ENCODE results near the gene ZNF350. TPM values are rescaled to one million over a fixed set of nuclear protein-coding genes. Genes with fewer than 3 reads are reported as not detected.
A peak's percentile ranks its signal among the peaks of the same experiment; 100 is the strongest.

The ZNF350 gene
- total RNA-seq: 10 to 100 TPM; 37.6 to 39.2 TPM
- polyA plus RNA-seq (2013, experiment 1 of 2): 12.2 TPM
- 11.2 TPM for polyA plus RNA-seq (2013, experiment 2 of 2)
- total RNA-seq: 5.1 to 77.2 (median 39.2) reads per million in 172 experiments

DNA sequence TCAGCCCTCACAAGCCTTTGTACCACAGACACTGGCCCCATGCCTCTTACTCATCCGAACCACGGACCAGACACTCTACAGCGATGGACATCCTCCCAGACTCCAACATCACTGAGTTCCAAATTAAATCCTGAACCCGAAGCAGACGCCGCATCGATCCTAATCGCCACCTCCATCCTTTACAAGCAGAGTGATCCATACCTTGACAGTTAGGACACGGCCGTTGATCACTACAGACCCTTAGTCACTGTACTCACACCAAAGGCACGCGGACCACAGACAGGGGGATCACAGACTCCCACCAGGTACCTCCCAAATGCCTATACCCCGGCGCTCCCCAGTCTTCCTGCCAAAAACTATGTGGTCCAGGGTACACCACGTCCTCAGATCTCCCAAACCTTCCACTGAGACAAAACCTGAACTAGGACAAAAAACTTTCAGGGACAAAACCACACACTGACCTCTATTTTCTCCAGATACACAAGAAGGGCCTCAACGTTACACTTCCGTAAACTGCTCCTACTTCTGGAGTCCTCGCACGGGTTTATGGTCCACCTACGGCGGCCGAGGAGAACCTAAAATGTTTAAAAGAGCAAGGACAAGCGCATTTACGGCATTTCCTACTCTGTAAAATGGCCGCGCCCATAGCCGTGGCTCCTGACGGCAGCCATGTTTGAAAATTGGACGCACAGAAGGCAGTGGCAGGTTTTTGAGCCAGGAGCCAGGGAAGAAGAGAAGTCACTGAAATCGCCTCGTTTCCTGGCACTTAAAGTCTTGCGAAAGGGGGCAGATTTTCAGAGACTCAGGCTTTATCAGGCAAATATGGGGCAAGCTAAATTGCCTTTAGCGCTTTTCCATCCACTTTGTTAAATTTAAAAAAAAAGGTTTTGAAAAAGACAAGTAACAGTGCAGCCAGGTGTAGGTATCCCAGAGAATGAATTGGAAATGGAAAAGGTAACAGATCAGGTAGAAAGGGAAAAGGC lies at the start of gene ZNF350:
TSS of gene ZNF350 (minus strand) at position 532 of the 983 bp plus-strand sequence. CDS start 12,480 bp downstream, outside the sequence.
- TF ChIP-seq, protein P1, sequence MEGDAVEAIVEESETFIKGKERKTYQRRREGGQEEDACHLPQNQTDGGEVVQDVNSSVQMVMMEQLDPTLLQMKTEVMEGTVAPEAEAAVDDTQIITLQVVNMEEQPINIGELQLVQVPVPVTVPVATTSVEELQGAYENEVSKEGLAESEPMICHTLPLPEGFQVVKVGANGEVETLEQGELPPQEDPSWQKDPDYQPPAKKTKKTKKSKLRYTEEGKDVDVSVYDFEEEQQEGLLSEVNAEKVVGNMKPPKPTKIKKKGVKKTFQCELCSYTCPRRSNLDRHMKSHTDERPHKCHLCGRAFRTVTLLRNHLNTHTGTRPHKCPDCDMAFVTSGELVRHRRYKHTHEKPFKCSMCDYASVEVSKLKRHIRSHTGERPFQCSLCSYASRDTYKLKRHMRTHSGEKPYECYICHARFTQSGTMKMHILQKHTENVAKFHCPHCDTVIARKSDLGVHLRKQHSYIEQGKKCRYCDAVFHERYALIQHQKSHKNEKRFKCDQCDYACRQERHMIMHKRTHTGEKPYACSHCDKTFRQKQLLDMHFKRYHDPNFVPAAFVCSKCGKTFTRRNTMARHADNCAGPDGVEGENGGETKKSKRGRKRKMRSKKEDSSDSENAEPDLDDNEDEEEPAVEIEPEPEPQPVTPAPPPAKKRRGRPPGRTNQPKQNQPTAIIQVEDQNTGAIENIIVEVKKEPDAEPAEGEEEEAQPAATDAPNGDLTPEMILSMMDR (IDR thresholded peaks at IDR 0.05): no peak
- peak within 1 kb of the TSS; percentile 88 for H3K4me3 ChIP-seq (ENCODE audit: low read length)
- ATAC-seq (ENCODE audit: poor library complexity) (peak; percentile 99), DNase-seq (peak; percentile 76 to 97 (median 85))
- POLR2A ChIA-PET: interaction anchor here (0.9 to 1.1 kb wide), 3 partner anchors 21 to 82 kb away, joined by 3 to 4 read pairs (median 4); partner anchors contain the start of gene ZNF649
- peaks cover 17% of the 10 kb centered on the region for H3K4me1 ChIP-seq (ENCODE audit: insufficient read depth, low read length)
- Mint-ChIP-seq H3K4me3 (peak within 1 kb of the TSS; percentile 92), H3K4me1 (ENCODE audit: low read depth) (peaks cover 24% of the 10 kb centered on the region), H3K36me3 (ENCODE audit: low read depth) (peaks cover 82% of the 10 kb centered on the region), H3K27ac (peak within 1 kb of the TSS; percentile 78), H3K9me3 (peaks cover 14% of the 10 kb centered on the region), H3K27me3 (no peaks in the 10 kb centered on the region)
- H3K36me3 ChIP-seq (ENCODE audit: insufficient read depth, low read length): peaks cover 11% of the 10 kb centered on the region
- H3K9me3 ChIP-seq (ENCODE audit: control insufficient read depth in 1 of 2, insufficient read depth in 1 of 2, low read length in 2 of 2): peaks cover 58 to 73% of the 10 kb centered on the region in 2 experiments
- H3K27me3 ChIP-seq (ENCODE audit: control insufficient read depth in 1 of 2, insufficient read depth in 2 of 2, low read length in 2 of 2): no peaks in the 10 kb centered on the region
- CTCF ChIA-PET: interaction anchor here (1.1 to 1.2 kb wide), 2 partner anchors 12 to 153 kb away, joined by 3 read pairs; partner anchors contain the start of gene ZNF616
- intact Hi-C loops (cut with DNase I, micrococcal nuclease): loop anchor here (1.0 to 10.0 kb wide), 8 partner anchors 22 to 99 kb away; partner anchors contain the start of genes ZNF432 (in 2 of the 2), ZNF615 (in 2 of the 2), ZNF577 (in 1 of the 2) and ZNF613 (in 1 of the 2)
- peak within 1 kb of the TSS; percentile 29 to 67 for H3K27ac ChIP-seq (ENCODE audit: low read depth in 1 of 2, low read length in 2 of 2)

DNA sequence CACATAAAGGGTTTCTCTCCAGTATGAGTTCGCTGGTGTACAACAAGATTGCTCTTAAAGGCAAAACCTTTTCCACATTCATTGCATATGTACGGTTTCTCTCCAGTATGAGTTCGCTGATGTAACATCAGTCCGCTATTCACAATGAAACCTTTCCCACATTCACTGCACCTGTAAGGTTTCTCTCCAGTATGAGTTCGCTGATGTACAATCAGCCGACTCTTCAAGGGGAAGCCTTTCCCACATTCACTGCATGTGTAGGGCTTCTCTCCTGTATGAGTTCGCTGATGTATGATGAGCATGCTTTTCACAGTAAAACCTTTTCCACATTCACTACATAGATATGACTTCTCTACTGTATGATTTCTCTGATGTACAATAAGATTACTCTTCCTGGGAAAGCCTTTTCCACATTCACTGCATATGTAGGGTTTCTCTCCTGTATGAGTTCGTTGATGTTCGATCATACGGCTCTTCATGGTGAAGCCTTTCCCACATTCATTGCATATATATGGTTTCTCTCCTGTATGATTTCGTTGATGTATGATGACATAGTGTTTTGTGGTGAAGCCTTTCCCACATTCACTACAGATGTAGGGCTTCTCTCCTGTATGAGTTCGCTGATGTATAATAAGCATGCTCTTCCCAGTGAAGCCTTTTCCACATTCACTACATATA lies 47.5 kb upstream of the ZNF350 start:
- intact Hi-C loops (cut with DNase I, micrococcal nuclease): no loop called here
- no peak overlapping the region for H3K27ac Mint-ChIP-seq
- POLR2A ChIA-PET: no interaction called here
- CTCF ChIA-PET: no interaction called here
- TF ChIP-seq, protein P1 (IDR thresholded peaks at IDR 0.05): no peak
- H3K4me3 ChIP-seq (ENCODE audit: low read length): no peak overlapping the region
- peaks cover 18% of the 10 kb centered on the region for H3K9me3 Mint-ChIP-seq
- no peaks in the 10 kb centered on the region for H3K27me3 ChIP-seq (ENCODE audit: control insufficient read depth in 1 of 2, insufficient read depth in 2 of 2, low read length in 2 of 2)
- no peak overlapping the region for H3K27ac ChIP-seq (ENCODE audit: low read depth in 1 of 2, low read length in 2 of 2)
- no peaks in the 10 kb centered on the region for H3K4me1 ChIP-seq (ENCODE audit: insufficient read depth, low read length)
- H3K4me1 Mint-ChIP-seq (ENCODE audit: low read depth): no peaks in the 10 kb centered on the region
- peaks cover 46 to 92% of the 10 kb centered on the region in 2 experiments for H3K9me3 ChIP-seq (ENCODE audit: control insufficient read depth in 1 of 2, insufficient read depth in 1 of 2, low read length in 2 of 2)
- ATAC-seq (ENCODE audit: poor library complexity) (no peak), DNase-seq (no peak)
- H3K36me3 Mint-ChIP-seq (ENCODE audit: low read depth): peaks cover 83% of the 10 kb centered on the region
- H3K4me3 Mint-ChIP-seq: no peak overlapping the region
- no peaks in the 10 kb centered on the region for H3K27me3 Mint-ChIP-seq
- peaks cover 49% of the 10 kb centered on the region for H3K36me3 ChIP-seq (ENCODE audit: insufficient read depth, low read length)

DNA sequence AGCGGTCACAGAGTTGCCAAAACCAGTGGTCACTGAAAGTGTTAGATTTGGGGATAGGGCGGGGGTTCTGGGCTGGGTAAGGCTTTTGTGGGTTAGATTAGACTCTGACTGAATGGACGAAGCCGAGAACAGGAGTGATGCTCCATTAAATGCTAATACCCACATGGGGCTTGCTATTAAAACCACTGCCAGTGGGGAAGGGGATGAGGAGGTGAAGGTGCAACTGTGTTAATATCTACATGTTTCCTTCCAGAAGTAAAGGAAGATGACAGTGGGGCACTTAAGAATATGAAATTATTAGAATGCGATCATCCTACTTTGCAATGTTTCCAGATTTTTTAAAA lies 42.1 kb upstream of the ZNF350 start:
- Histone ChIP-seq H3K4me3 (ENCODE audit: low read length) (peak overlapping the region; percentile 85), H3K27me3 (ENCODE audit: control insufficient read depth in 1 of 2, insufficient read depth in 2 of 2, low read length in 2 of 2) (no peaks in the 10 kb centered on the region), H3K27ac (ENCODE audit: low read depth in 1 of 2, low read length in 2 of 2) (peak overlapping the region; percentile 89 to 90), H3K4me1 (ENCODE audit: insufficient read depth, low read length) (peaks cover 16% of the 10 kb centered on the region), H3K36me3 (ENCODE audit: insufficient read depth, low read length) (peaks cover 23% of the 10 kb centered on the region), H3K9me3 (ENCODE audit: control insufficient read depth in 1 of 2, insufficient read depth in 1 of 2, low read length in 2 of 2) (peaks cover 19 to 65% of the 10 kb centered on the region in 2 experiments)
- intact Hi-C loops (cut with DNase I, micrococcal nuclease): loop anchor here (1.0 to 5.0 kb wide), 4 partner anchors 20 to 101 kb away; partner anchors contain the start of genes ZNF350 (in 1 of the 2), ZNF432 (in 1 of the 2) and ZNF613 (in 1 of the 2)
- ChIA-PET CTCF (interaction anchor here (1.5 kb wide), 1 partner anchor 20 kb away, joined by 3 read pairs; the partner anchor contains the start of gene ZNF615), POLR2A (interaction anchor here (0.5 to 2.2 kb wide), 7 partner anchors 13 to 502 kb away, joined by 3 to 37 read pairs (median 4); partner anchors contain the start of genes PPP2R1A, ZNF432, ZNF615 and ZNF836)
- DNase-seq: no peak
- H3K27ac Mint-ChIP-seq: peak overlapping the region; percentile 93
- TF ChIP-seq, protein P1 (IDR thresholded peaks at IDR 0.05): no peak
- peaks cover 83% of the 10 kb centered on the region for H3K36me3 Mint-ChIP-seq (ENCODE audit: low read depth)
- peak; percentile 21 for ATAC-seq (ENCODE audit: poor library complexity)
- H3K4me3 Mint-ChIP-seq: peak overlapping the region; percentile 95
- peaks cover 38% of the 10 kb centered on the region for H3K4me1 Mint-ChIP-seq (ENCODE audit: low read depth)
- peaks cover 18% of the 10 kb centered on the region for H3K9me3 Mint-ChIP-seq
- no peaks in the 10 kb centered on the region for H3K27me3 Mint-ChIP-seq

Data from CD4-positive, alpha-beta T cell (primary cell).